ENCODE measurements around the gene NOLC1.

The NOLC1 gene

GRCh38 chr10:102211615-102212299, 59.6 kb downstream of the NOLC1 start:
- no peak for DNase-seq

Measured in right hindlimb (tissue), 1 donor.